D721Med (cell line): ENCODE results near the gene FRY.

Source experiments
- DNase-seq: peaks from one replicate; pipeline ENCODE4 v3.0.0; 2011; ENCODE audit warnings: low spot score; ENCODE audit not compliant: insufficient read length
- FAIRE-seq: peaks from 2 replicates; lab custom pipeline; 2011; peaks lifted over from hg19 to GRCh38; lab: Jason Lieb, UNC
- TF ChIP-seq, protein P1 (sequence below): IDR thresholded peaks from 2 replicates; pipeline ENCODE4 v1.5.1; 2012; ENCODE audit warnings: mild to moderate bottlenecking, control low read depth; ENCODE audit not compliant: insufficient read depth; ENCODE audit errors: missing control alignments

Gene FRY

DNA sequence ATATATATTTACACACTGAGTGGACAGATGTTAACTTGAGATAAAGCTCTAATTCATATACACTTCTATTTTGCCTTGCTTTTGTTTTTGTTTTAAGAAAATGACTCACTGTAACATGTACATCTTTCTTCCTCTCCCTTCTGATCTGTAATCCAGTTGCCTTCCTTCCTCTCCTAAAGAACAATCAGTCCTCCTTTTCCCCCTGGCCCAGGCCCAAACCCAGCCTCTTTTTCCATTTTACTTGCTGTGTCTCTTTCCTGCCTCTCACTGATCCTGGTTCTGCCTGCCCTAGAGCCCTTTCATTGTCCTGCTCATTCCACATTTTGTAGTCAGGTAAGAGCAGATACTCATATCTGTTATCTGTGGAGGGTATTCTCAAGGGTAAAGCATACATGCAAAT is 232.8 kb downstream of the FRY start:
- TF ChIP-seq, protein P1, sequence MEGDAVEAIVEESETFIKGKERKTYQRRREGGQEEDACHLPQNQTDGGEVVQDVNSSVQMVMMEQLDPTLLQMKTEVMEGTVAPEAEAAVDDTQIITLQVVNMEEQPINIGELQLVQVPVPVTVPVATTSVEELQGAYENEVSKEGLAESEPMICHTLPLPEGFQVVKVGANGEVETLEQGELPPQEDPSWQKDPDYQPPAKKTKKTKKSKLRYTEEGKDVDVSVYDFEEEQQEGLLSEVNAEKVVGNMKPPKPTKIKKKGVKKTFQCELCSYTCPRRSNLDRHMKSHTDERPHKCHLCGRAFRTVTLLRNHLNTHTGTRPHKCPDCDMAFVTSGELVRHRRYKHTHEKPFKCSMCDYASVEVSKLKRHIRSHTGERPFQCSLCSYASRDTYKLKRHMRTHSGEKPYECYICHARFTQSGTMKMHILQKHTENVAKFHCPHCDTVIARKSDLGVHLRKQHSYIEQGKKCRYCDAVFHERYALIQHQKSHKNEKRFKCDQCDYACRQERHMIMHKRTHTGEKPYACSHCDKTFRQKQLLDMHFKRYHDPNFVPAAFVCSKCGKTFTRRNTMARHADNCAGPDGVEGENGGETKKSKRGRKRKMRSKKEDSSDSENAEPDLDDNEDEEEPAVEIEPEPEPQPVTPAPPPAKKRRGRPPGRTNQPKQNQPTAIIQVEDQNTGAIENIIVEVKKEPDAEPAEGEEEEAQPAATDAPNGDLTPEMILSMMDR: no peak
- DNase-seq: no peak
- no peak for FAIRE-seq

DNA sequence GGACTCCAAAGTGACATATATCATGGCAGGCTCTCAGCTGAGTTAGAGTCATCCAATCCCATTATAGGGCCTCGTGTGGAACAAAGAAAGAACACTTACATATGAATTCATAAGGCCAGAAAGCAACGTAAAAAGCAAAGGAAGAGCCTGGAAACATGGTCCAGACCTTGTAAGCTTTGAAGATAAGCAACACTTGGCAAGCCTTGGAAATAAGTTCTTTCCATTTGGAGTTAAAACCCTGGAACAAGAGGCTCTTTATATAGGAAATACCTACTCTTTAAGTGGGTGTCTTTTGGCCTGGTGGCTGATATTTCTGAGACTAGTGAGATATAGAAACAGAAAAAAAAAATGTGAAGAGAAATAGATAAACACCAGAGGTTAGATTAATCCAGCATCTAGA is 234.2 kb downstream of the FRY start:
- FAIRE-seq (no peak), DNase-seq (no peak)
- TF ChIP-seq, protein P1: no peak

DNA sequence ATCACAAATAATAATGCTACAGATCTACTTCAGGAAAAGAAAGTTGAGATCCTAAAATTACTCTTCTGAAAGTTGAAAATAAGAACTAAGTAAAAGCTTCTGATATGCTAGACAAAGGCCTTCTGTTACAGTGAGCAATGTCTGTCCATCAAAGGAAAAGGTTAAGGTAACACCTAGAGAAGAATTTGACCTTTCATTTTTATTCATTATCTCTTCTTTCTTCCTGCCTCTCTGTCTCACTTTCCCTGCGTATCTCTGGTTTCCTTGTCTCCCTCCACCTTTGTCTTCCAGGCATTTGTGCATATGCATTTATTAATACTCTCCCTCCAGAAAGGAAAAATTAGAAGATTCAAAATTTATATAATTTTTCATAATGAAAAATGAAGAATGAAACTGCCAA is 234.6 kb downstream of the FRY start:
- FAIRE-seq (no peak), DNase-seq (no peak)
- TF ChIP-seq, protein P1: no peak

DNA sequence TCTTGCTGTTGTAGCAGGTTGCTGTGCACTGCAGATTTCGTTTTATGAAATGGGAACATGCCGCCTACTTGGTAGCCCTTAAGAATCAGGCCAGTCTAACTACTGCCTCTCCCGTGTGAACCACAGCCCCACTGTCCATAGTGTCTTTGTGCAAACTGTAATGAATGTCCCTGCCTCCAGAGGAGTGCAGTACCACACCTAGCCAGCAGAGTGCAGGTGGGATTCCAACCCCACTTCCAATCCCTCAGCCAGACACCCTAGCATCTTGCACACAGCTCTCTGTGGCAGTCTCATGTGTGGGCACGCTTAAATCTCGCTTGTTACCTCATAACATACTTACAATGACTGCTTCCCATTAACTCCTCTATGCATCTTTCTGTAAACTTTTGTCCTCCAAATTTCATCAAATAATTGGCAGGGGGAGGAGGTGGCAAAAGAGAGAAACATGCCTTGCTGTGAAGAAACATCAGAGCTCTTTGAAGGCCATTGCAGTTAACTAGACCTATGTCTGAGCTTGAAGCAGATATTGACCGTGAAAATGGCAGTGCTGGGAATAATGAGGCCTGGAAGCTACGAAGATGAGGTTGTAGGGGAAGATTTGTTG is 236.4 kb downstream of the FRY start:
- FAIRE-seq: no peak
- TF ChIP-seq, protein P1: peak; percentile 2
- DNase-seq: no peak

DNA sequence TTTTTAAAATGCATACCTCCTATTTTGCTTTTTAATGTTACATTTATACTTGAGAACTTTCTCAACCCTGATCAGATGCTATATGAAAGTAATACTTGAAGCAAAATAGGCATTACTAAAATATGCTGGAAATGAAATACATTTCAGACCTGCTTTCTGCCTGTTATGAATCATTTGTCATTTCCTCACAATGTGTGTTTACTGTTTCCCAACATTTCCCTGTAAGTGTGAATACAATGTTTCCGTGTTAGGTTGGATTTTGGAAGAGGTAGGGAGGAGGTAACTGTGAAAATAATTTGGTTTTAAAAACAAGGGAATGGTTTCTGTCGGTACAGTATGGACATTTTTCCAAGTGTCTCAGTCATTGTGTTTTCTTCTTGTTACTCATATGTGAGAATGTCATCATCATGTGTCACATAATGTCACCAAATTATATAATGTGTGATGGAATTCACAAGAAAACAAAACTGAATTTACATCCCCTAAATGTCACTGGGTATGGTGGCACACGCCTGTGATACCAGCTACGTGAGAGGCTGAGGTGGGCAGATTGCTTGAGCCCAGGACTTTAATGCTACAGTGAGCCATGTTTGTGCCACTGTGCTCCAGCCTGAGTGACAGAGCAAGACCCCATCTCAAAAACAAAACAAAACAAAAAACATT is 240.6 kb downstream of the FRY start:
- DNase-seq: no peak
- TF ChIP-seq, protein P1: no peak
- FAIRE-seq: no peak

DNA sequence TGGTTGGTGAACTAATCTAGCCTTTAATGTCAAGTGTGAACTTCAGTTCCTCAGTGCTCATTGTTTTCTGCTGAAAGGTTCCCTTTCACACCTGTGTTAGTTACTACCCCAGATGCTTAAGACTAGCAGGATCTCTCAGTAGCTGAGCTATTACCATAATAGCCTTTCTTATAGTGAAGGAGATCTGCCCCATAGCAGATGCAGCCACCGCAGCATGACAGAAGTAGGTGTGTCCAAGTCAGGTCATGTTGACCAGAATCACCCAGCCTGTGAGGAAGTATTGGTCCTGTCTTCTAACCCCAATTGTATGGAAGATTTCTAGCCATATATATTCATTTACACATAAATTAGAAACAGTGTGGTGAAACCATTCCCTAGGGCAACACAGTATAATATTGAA is 246.3 kb downstream of the FRY start:
- FAIRE-seq: no peak
- DNase-seq: no peak
- TF ChIP-seq, protein P1: no peak

DNA sequence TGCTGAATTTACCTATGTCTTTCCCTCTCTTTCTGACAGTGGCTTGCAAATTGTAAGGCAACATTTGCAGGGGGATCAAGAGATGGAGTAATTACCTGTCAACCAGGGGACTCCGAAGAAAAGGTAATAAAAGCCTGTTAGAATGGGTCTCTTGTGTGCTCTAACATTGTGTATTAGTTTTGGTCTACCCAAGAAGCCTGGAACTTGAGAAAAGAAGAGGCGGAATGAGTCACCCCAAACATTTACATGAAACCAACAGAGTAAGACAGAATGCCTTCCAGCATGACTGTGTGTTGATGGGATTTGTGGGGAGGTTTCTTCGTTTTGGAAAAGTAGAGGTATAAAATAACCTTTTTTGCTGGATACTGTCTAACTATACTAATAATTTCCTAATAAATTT is 246.9 kb downstream of the FRY start:
- TF ChIP-seq, protein P1: no peak

More for the DNA sequence above, 246.9 kb downstream of the FRY start:
- DNase-seq (no peak), FAIRE-seq (no peak)
